Measurements from ENCODE around the gene CDS2.

The CDS2 gene

DNA sequence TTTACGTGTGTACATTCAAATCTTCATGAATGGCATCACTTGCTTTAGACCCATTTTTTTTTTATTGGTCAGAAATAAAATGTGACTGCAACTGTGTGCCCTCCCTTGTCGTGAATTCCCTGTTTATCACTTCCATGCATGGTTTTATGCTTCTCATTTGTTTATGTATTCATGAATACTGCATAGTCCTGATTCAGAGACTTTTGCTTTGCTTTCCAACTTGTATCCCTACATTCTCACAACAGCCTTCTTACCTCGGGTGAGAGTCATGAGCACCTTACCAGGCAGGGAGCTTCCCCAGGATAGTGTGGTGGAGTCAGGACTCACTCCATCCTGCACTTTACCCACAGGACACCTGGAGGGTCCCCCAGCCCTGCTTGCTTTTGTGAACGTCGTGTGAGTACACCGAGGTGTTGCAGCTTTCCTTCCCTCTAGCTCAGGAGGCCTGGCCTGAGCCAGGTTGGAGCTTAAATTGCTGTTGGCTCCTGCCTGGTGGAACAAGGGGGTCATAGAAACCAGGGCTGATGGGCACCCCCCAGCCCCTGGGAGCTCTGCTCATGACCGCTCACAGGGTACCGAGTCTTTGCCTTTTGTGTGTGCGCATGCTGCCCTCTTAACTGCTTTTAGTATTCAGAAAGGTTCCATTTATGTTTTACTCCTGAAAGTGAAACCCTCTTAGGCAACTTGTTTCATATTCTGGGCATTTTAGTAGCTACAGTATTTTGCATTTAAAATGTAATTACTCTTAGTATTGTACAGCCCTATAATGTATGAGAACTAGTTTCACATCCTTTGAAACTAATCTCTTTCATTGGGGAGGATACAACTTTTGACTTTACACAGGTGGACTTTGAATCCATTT, 66.0 kb downstream of the CDS2 start:
- CTCF ChIA-PET, result interaction anchor here (0.6 to 10.6 kb wide), 32 partner anchors 10 to 624 kb away, joined by 3 to 160 read pairs (median 5); partner anchors contain the start of genes CDS2 and PCNA
- Histone ChIP-seq H3K36me3 (ENCODE audit: control insufficient read depth in 2 of 2, insufficient read depth in 1 of 2, low read length in 2 of 2) (peaks cover 24 to 75% of the 10 kb centered on the region in 2 experiments), H3K9me3 (ENCODE audit: control insufficient read depth, insufficient read depth, low read depth, low read length) (no peaks in the 10 kb centered on the region), H3K4me1 (ENCODE audit: control insufficient read depth, insufficient read depth, low read length) (no peaks in the 10 kb centered on the region), H3K4me3 (ENCODE audit: low read depth, low read length) (no peak overlapping the region), H3K27ac (ENCODE audit: extremely low read depth, low read depth, low read length) (no peak overlapping the region)
- POLR2A ChIA-PET, result interaction anchor here (0.5 to 1.9 kb wide), 4 partner anchors 65 to 438 kb away, joined by 3 to 26 read pairs (median 5); partner anchors contain the start of gene CDS2
- TF ChIP-seq ZFP37 (tag by site-specific recombination; IDR thresholded peaks at IDR 0.05) (no peak), ZNF624 (tag by site-specific recombination; IDR thresholded peaks at IDR 0.05) (no peak), ZNF548 (tag by site-specific recombination; IDR thresholded peaks at IDR 0.05) (no peak), ZNF571 (tag by site-specific recombination; IDR thresholded peaks at IDR 0.05) (no peak), ZNF175 (tag by site-specific recombination; IDR thresholded peaks at IDR 0.05) (no peak), ZNF335 (tag by site-specific recombination; conservative IDR thresholded peaks at IDR 0.05) (no peak), YY2 (tag by site-specific recombination; IDR thresholded peaks at IDR 0.05) (no peak)

DNA sequence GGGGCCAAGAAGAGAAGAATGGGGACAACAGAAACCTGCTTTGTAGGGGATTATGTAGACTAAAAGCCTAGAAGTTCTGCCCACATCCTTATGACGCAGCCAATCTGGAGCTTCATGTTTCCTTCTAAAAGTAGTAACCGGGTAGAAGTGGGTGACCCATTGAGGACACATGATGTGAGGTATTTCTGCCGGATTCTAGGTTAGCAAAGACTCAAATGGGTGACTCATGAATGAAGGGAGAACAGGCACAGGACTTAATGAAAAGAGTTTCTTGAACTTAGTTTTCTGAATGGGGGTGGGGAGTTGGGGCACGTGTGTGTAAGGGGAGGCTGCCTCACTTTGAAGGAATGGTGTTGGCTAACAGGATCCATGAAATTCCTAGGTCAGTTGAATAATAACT, 68.8 kb downstream of the CDS2 start:
- POLR2A ChIA-PET, result interaction anchor here (0.6 to 1.6 kb wide), 2 partner anchors 69 to 84 kb away, joined by 3 to 10 read pairs; partner anchors contain the start of gene CDS2
- Histone ChIP-seq H3K9me3 (ENCODE audit: control insufficient read depth, insufficient read depth, low read depth, low read length) (no peaks in the 10 kb centered on the region), H3K4me1 (ENCODE audit: control insufficient read depth, insufficient read depth, low read length) (no peaks in the 10 kb centered on the region), H3K36me3 (ENCODE audit: control insufficient read depth in 2 of 2, insufficient read depth in 1 of 2, low read length in 2 of 2) (peaks cover 9 to 55% of the 10 kb centered on the region in 2 experiments; a peak in 2 of 3 replicates), H3K27ac (ENCODE audit: extremely low read depth, low read depth, low read length) (no peak overlapping the region), H3K4me3 (ENCODE audit: low read depth, low read length) (no peak overlapping the region)
- TF ChIP-seq ZFP69B (tag by site-specific recombination; IDR thresholded peaks at IDR 0.05) (no peak), ZNF768 (tag by site-specific recombination; IDR thresholded peaks at IDR 0.05) (no peak), ZNF571 (tag by site-specific recombination; IDR thresholded peaks at IDR 0.05) (no peak), ZNF248 (tag by site-specific recombination; IDR thresholded peaks at IDR 0.05) (no peak), ZNF404 (tag by site-specific recombination; IDR thresholded peaks at IDR 0.05) (no peak), ZBTB21 (tag by site-specific recombination; IDR thresholded peaks at IDR 0.05) (no peak)
- CTCF ChIA-PET, result interaction anchor here (2.0 to 10.6 kb wide), 3 partner anchors 10 to 70 kb away, joined by 8 to 160 read pairs (median 11); partner anchors contain the start of gene CDS2

DNA sequence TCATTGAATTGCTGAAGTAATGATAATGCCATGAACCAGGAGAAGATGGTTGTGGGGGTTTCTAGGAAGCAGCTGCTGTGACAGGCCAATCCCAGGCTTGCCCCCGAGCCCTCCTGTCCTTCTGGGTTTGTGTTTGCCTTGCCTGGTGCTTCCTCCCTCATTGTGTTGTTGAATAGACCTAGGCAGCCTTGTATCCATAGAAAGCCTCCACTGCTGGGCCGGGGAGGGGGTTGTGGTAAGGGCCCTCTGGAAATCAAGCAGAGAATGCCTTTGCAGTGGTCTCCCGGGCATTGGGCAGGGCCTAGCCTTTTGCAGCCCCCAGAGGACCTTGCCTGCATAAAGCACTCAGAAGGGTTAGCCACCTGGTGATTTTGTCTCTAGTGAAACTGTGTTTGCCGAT, 69.3 kb downstream of the CDS2 start:
- Histone ChIP-seq H3K4me1 (ENCODE audit: control insufficient read depth, insufficient read depth, low read length) (no peaks in the 10 kb centered on the region), H3K9me3 (ENCODE audit: control insufficient read depth, insufficient read depth, low read depth, low read length) (no peaks in the 10 kb centered on the region), H3K27ac (ENCODE audit: extremely low read depth, low read depth, low read length) (no peak overlapping the region), H3K36me3 (ENCODE audit: control insufficient read depth in 2 of 2, insufficient read depth in 1 of 2, low read length in 2 of 2) (peaks cover 6 to 50% of the 10 kb centered on the region in 2 experiments; a peak in 2 of 3 replicates), H3K4me3 (ENCODE audit: low read depth, low read length) (no peak overlapping the region)
- POLR2A ChIA-PET, result interaction anchor here (1.6 kb wide), 1 partner anchor 70 kb away, joined by 3 read pairs; the partner anchor contains the start of gene CDS2
- CTCF ChIA-PET, result interaction anchor here (0.6 to 10.6 kb wide), 5 partner anchors 9 to 474 kb away, joined by 3 to 160 read pairs (median 8); partner anchors contain the start of gene CDS2
- TF ChIP-seq ZNF473 (tag by site-specific recombination; IDR thresholded peaks at IDR 0.05) (no peak), ZNF169 (tag by site-specific recombination; IDR thresholded peaks at IDR 0.05) (no peak), ZNF791 (tag by site-specific recombination; IDR thresholded peaks at IDR 0.05) (no peak), GLIS2 (tag by site-specific recombination; IDR thresholded peaks at IDR 0.05) (no peak)

DNA sequence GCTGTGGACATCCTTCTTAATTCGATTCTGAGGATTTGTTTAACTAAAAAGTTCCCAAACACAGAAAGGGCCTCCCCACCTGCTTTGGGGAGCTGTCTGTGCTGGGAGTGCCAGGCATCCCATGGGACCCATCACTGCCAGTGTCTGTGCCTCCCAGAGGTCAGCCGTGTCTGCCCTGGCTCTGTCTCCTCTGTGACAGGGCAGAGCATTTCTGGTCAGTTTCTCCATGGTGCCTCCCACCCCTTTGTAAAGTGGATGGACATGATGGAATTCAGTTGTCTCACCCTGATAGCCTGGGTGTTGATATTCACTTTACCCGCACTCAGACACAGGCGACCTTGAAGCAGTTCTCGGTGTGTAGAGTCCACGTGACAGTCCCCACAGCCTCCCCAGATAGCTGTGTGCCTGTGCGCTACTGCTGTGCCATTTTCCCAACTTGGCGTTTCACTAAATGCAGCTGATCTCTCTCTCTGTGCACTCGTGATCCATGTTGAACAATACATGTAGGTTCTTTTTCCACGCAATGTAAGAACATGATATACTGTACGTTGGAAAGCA, 70.5 kb downstream of the CDS2 start:
- H3K9me3 ChIP-seq (ENCODE audit: control insufficient read depth, insufficient read depth, low read depth, low read length), result no peaks in the 10 kb centered on the region
- CTCF ChIA-PET, result interaction anchor here (1.0 to 10.6 kb wide), 2 partner anchors 8 to 71 kb away, joined by 3 to 160 read pairs; partner anchors contain the start of gene CDS2
- TF ChIP-seq ZNF529 (tag by site-specific recombination; IDR thresholded peaks at IDR 0.05; ENCODE audit: insufficient replicate concordance), result no peak
- TF ChIP-seq ZFP3 (tag by site-specific recombination; IDR thresholded peaks at IDR 0.05; ENCODE audit: low read depth), result no peak
- TF ChIP-seq, protein P1, sequence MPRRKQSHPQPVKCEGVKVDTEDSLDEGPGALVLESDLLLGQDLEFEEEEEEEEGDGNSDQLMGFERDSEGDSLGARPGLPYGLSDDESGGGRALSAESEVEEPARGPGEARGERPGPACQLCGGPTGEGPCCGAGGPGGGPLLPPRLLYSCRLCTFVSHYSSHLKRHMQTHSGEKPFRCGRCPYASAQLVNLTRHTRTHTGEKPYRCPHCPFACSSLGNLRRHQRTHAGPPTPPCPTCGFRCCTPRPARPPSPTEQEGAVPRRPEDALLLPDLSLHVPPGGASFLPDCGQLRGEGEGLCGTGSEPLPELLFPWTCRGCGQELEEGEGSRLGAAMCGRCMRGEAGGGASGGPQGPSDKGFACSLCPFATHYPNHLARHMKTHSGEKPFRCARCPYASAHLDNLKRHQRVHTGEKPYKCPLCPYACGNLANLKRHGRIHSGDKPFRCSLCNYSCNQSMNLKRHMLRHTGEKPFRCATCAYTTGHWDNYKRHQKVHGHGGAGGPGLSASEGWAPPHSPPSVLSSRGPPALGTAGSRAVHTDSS (tag by site-specific recombination; IDR thresholded peaks at IDR 0.05), result no peak
- TF ChIP-seq ZSCAN16 (tag by site-specific recombination; IDR thresholded peaks at IDR 0.05), result no peak
- TF ChIP-seq, protein P2, sequence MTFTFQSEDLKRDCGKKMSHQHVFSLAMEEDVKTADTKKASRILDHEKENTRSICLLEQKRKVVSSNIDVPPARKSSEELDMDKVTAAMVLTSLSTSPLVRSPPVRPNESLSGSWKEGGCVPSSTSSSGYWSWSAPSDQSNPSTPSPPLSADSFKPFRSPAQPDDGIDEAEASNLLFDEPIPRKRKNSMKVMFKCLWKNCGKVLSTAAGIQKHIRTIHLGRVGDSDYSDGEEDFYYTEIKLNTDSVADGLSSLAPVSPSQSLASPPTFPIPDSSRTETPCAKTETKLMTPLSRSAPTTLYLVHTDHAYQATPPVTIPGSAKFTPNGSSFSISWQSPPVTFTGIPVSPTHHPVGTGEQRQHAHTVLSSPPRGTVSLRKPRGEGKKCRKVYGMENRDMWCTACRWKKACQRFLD (tag by site-specific recombination; IDR thresholded peaks at IDR 0.05), result no peak
- TF ChIP-seq ZNF19 (tag by site-specific recombination; IDR thresholded peaks at IDR 0.05; ENCODE audit: low read depth), result no peak
- no peak for TF ChIP-seq BCL11A (tag by site-specific recombination; IDR thresholded peaks at IDR 0.05; ENCODE audit: low read depth)
- TF ChIP-seq ZNF561 (tag by site-specific recombination; IDR thresholded peaks at IDR 0.05; ENCODE audit: borderline replicate concordance), result no peak
- no peak for TF ChIP-seq ZNF354C (tag by site-specific recombination; IDR thresholded peaks at IDR 0.05; ENCODE audit: borderline replicate concordance, low read depth)
- TF ChIP-seq ZNF624 (tag by site-specific recombination; IDR thresholded peaks at IDR 0.05), result no peak

More for the DNA sequence above, 70.5 kb downstream of the CDS2 start:
- POLR2A ChIA-PET, result interaction anchor here (0.6 kb wide), 1 partner anchor 119 kb away, joined by 3 read pairs; no protein-coding TSS in a partner anchor
- Histone ChIP-seq H3K36me3 (ENCODE audit: control insufficient read depth in 2 of 2, insufficient read depth in 1 of 2, low read length in 2 of 2) (peaks cover 4 to 42% of the 10 kb centered on the region in 2 experiments; a peak in 1 of 3 replicates), H3K4me3 (ENCODE audit: low read depth, low read length) (no peak overlapping the region), H3K27ac (ENCODE audit: extremely low read depth, low read depth, low read length) (no peak overlapping the region), H3K4me1 (ENCODE audit: control insufficient read depth, insufficient read depth, low read length) (no peaks in the 10 kb centered on the region)

Measured in HEK293 (cell line).